Ishikawa (cell line): ENCODE data around the gene BARHL2.

Source experiments
- CEBPB ChIP-seq: IDR thresholded peaks from 2 replicates; pipeline ENCODE4 v1.6.1; 2012
- EP300 ChIP-seq: IDR thresholded peaks from 2 replicates; pipeline ENCODE4 v1.6.1; 2012; ENCODE audit warnings: borderline replicate concordance
- FOXM1 ChIP-seq: IDR thresholded peaks from 2 replicates; pipeline ENCODE4 v1.6.1; 2012; ENCODE audit warnings: low read depth, borderline replicate concordance
- TCF12 ChIP-seq: IDR thresholded peaks from 2 replicates; pipeline ENCODE4 v1.6.1; 2012; ENCODE audit warnings: low read depth
- TF ChIP-seq, protein P1 (sequence below): IDR thresholded peaks from 2 replicates; pipeline ENCODE4 v1.6.1; 2012; ENCODE audit warnings: low read depth, mild to moderate bottlenecking

DNA sequence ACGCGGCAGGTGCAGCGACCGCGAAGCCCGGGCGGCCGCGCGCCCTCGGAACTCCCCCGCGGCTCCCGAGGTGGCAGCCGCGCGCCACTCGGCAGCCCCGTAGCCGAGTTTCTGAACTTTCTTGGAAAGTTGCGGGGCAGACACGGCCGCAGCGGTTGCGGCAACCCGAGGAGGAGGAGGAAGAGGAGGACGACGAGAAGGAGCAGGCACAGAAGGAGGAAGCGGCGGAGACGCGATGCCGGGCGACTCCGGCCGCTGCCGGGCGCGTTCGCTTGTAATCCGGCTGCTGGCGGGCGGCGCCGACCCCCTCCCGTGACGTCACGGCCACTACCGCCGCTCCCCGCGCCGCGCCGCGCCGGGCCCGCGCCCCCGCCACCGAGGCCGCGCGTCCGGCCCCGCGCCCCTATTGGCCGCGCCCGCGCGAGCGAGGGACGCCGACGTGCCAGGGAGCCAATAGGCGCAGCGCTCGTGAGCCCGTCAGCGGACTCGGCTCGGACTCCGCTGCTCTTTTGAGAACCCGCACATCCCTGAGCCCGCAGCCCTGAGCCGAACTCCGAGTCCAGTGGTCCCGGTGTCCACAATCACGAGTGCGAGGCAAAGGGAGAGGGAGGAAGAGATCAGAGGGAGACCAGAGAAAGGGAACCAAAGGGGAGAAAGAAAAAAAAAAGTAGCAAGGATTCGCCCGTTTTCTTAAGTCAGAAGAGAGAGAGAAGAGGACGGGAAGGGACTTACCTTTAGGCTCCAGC is 736 bp upstream of the BARHL2 start:
- TF ChIP-seq FOXM1 (no peak), CEBPB (no peak), TCF12 (no peak), EP300 (no peak)
- TF ChIP-seq, protein P1, sequence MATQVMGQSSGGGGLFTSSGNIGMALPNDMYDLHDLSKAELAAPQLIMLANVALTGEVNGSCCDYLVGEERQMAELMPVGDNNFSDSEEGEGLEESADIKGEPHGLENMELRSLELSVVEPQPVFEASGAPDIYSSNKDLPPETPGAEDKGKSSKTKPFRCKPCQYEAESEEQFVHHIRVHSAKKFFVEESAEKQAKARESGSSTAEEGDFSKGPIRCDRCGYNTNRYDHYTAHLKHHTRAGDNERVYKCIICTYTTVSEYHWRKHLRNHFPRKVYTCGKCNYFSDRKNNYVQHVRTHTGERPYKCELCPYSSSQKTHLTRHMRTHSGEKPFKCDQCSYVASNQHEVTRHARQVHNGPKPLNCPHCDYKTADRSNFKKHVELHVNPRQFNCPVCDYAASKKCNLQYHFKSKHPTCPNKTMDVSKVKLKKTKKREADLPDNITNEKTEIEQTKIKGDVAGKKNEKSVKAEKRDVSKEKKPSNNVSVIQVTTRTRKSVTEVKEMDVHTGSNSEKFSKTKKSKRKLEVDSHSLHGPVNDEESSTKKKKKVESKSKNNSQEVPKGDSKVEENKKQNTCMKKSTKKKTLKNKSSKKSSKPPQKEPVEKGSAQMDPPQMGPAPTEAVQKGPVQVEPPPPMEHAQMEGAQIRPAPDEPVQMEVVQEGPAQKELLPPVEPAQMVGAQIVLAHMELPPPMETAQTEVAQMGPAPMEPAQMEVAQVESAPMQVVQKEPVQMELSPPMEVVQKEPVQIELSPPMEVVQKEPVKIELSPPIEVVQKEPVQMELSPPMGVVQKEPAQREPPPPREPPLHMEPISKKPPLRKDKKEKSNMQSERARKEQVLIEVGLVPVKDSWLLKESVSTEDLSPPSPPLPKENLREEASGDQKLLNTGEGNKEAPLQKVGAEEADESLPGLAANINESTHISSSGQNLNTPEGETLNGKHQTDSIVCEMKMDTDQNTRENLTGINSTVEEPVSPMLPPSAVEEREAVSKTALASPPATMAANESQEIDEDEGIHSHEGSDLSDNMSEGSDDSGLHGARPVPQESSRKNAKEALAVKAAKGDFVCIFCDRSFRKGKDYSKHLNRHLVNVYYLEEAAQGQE: no peak
